Brain microvascular endothelial cell (primary cell): ENCODE measurements around the gene CAMTA1.

ENCODE experiments used
- DNase-seq: peaks from one replicate; pipeline ENCODE4 v3.0.0-alpha.2; 2020
- H3K27ac ChIP-seq: fragments of 250-450 bp; sonication (Bioruptor Pico); 2 replicates; pipeline ENCODE4 v1.5.1; 2020; ENCODE audit warnings: mild to moderate bottlenecking, moderate library complexity
- H3K27me3 ChIP-seq: fragments of 250-450 bp; sonication (Bioruptor Pico); replicated peaks from 2 replicates; pipeline ENCODE4 v1.5.1; 2020; ENCODE audit warnings: mild to moderate bottlenecking
- H3K36me3 ChIP-seq: fragments of 250-450 bp; sonication (Bioruptor Pico); replicated peaks from 2 replicates; pipeline ENCODE4 v1.5.1; 2020; ENCODE audit warnings: mild to moderate bottlenecking
- H3K4me3 ChIP-seq: 2 replicates; pipeline ENCODE4 v1.5.1; 2011; ENCODE audit warnings: low read depth, mild to moderate bottlenecking, control low read depth, low read length, moderate library complexity
- in situ Hi-C: cut with HindIII; loops from 2 replicates; pipeline ENCODE4 v1.10.0; 2017; ENCODE audit warnings: low sequenced_read_pairs, low pct_ligation_motif_present
- TF ChIP-seq, protein P1 (sequence below): IDR thresholded peaks from 2 replicates; pipeline ENCODE4 v1.5.1; 2011; ENCODE audit warnings: low read depth, mild to moderate bottlenecking, moderate library complexity, low read length, control low read depth, inconsistent platforms; ENCODE audit errors: missing control alignments

The CAMTA1 gene

DNA sequence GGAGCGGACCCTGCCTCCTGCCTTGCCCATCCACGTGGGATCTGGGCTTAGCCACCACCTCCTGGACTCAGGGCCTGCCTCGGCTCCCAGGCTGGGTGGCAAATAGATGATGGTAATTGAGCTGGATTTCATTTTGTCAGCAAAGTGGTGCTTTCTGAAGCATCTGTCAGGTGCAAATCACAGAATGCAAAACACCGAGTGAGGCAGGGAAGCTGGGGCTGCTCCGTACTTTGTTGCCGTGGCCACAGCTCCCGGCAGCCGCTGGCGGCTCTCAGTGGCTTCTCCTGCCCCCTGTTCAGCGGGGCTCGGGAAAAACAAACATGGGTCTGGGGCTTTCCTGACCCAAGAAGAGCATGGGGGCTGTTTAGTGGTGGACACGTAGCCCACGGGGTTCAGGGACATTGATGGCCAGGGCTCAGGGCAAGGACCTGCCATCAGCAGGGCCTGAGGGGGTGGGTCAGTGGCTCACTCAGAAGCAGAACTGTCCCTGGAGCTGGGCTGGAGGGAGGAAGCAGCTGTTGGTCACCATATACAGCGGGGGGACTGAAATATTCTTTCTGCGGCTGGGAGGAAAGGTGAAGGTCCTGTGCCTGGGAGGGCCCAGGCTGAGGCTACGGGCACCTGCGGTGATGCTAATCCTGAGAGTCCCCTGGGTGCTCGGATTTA lies 855.8 kb downstream of the CAMTA1 start:
- no peak overlapping the region for H3K27ac ChIP-seq
- no peak for DNase-seq
- no peaks in the 10 kb centered on the region for H3K36me3 ChIP-seq
- in situ Hi-C loops = no loop called here
- H3K4me3 ChIP-seq = no peak overlapping the region
- TF ChIP-seq, protein P1, sequence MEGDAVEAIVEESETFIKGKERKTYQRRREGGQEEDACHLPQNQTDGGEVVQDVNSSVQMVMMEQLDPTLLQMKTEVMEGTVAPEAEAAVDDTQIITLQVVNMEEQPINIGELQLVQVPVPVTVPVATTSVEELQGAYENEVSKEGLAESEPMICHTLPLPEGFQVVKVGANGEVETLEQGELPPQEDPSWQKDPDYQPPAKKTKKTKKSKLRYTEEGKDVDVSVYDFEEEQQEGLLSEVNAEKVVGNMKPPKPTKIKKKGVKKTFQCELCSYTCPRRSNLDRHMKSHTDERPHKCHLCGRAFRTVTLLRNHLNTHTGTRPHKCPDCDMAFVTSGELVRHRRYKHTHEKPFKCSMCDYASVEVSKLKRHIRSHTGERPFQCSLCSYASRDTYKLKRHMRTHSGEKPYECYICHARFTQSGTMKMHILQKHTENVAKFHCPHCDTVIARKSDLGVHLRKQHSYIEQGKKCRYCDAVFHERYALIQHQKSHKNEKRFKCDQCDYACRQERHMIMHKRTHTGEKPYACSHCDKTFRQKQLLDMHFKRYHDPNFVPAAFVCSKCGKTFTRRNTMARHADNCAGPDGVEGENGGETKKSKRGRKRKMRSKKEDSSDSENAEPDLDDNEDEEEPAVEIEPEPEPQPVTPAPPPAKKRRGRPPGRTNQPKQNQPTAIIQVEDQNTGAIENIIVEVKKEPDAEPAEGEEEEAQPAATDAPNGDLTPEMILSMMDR = no peak
- no peaks in the 10 kb centered on the region for H3K27me3 ChIP-seq

DNA sequence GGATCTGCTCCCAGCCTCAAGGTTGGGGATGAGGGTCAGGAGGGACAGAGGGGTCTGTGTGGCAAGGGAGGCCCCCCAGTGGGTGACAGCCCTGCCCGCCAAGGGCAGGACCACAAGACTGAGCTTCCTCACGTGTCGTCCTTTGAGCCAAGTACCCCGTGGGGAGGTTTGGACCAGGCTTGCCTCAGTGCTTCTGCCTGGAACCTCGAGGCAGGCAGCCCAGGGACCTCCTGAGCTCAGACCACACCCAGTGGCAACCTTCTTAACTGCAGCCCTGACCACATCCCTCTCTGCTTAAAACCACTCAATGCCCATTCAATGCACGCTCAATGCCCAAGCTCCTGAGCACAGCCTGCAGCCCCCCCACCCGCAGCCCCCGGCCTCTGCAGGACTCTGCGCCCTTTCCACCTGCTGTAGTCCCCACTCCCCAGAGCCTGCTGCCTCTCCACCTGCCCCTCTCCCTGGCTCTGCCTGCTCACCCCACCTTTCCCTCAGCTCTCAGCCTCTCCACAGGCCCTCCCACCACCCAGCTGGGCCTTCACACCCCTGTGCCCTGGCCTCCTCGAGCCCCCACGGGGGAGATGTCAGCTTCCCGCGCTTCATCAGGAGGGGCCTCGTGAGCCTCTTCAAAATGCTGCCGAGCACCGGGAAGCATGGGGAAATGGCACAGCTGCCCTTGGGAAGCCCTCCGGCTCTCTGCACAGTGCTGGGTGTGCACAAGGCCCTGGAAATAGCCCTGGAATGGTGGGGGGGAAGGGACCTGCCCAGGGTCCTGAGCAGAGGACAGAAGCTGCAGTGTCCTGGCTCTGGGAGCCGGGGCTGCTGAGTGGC lies 856.5 kb downstream of the CAMTA1 start:
- in situ Hi-C loops = no loop called here
- Histone ChIP-seq H3K36me3 (no peaks in the 10 kb centered on the region), H3K27me3 (no peaks in the 10 kb centered on the region), H3K27ac (no peak overlapping the region), H3K4me3 (no peak overlapping the region)
- TF ChIP-seq, protein P1 = peak; percentile 18
- no peak for DNase-seq

DNA sequence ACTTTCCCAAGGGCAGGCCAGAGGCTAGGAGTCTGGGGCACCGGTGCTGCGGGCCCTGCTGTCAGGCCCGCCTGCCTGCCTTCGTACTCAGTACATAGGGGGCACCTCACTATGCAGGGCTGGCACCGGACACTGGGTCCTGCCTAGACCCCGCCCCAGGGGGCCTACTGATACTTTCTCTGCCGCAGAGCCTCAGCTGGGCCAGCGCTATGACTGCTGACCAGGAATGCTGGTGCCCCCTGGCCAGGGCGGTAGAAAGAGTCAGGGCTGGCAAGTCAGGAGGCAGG lies 857.1 kb downstream of the CAMTA1 start:
- TF ChIP-seq, protein P1 = no peak
- no peaks in the 10 kb centered on the region for H3K27me3 ChIP-seq
- no peak overlapping the region for H3K27ac ChIP-seq
- DNase-seq = no peak
- in situ Hi-C loops = no loop called here
- H3K4me3 ChIP-seq = no peak overlapping the region
- H3K36me3 ChIP-seq = no peaks in the 10 kb centered on the region

DNA sequence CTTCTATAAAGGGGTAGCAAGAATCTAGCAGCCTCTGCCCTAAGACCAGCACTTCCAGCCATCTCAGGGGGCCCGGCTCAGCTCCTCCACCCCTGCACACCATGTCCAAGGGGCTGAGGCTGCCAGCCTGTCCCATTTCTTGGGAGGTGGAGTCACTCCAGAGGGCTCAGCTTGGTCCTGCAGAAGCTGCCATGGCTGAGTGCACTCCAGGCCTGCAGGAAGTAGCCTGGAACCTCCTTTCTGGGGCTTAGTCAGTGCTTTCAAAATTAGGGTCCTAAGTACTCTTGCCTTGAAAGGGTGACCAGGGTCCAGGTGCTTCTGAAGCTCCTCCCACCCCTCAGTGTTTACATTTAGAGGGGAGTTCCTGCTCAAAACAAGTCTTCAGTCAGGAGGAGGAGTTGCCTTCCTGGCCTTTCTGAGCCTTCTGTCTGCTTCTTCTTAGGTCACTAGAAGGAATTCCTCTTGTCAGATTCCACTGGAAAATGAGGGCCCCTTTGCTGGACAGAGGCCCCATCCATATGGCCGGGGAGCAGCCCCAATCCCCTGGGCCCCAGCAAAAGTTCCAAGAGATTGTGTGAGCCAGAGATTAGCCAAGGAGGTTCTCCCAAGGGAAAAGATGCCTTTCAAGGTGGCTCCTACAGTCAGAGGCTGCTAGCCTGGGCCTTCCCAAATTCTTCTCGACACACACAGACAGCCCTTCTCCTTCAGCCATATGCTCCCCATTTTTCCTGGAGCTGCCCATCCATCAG lies 857.7 kb downstream of the CAMTA1 start:
- no peaks in the 10 kb centered on the region for H3K27me3 ChIP-seq
- no peak for DNase-seq
- H3K4me3 ChIP-seq = no peak overlapping the region
- no peak overlapping the region for H3K27ac ChIP-seq
- no peaks in the 10 kb centered on the region for H3K36me3 ChIP-seq
- TF ChIP-seq, protein P1 = no peak
- in situ Hi-C loops = no loop called here

DNA sequence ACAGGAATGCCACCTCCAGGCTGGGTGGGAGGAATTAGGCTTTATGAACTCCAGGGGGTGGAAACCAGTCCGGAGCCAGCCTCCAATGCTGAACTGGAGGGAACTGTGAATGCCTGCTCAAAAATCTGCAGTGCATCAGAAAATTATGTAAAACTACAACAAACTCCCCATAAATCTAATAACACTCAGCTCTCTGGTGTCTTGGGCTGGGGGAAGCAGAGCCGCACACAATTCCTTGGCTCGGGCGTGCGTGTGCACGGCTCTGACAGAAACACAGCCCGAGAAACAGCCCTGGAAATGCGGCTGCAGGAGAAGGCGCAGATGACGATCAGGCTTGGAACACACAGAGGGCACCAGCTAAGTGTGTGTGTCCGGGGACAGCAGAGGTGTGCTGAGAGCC lies 858.3 kb downstream of the CAMTA1 start:
- H3K4me3 ChIP-seq = no peak overlapping the region
- H3K27me3 ChIP-seq = no peaks in the 10 kb centered on the region
- in situ Hi-C loops = no loop called here
- H3K27ac ChIP-seq = no peak overlapping the region
- no peaks in the 10 kb centered on the region for H3K36me3 ChIP-seq
- no peak for DNase-seq
- TF ChIP-seq, protein P1 = no peak
